OCI-LY1 (cell line): Measurements from ENCODE around the gene TNFRSF14.

Source experiments
- H2AFZ ChIP-seq: fragments of 200-600 bp; sonication (generic), shearing (Covaris generic); 2 replicates; pipeline ENCODE4 v1.6.0; 2014; ENCODE audit warnings: antibody characterized with exemption, mild to moderate bottlenecking, low read length
- H3F3A ChIP-seq: fragments of 200-600 bp; sonication (generic), shearing (Covaris generic); 2 replicates; pipeline ENCODE4 v1.6.0; 2014; ENCODE audit warnings: mild to moderate bottlenecking, antibody characterized with exemption, low read length, moderate library complexity; ENCODE audit not compliant: insufficient read depth
- H3K27ac ChIP-seq: fragments of 200-600 bp; sonication (generic); 2 replicates; pipeline ENCODE4 v1.5.1; 2014; ENCODE audit warnings: low read length, mixed run types, mild to moderate bottlenecking, low read depth; ENCODE audit not compliant: poor library complexity, severe bottlenecking
- H3K27me3 ChIP-seq: fragments of 200-600 bp; sonication (generic); 2 replicates; pipeline ENCODE4 v1.6.0; 2014; ENCODE audit warnings: antibody characterized with exemption, mild to moderate bottlenecking, low read length, moderate library complexity; ENCODE audit not compliant: insufficient read depth
- H3K36me3 ChIP-seq: fragments of 200-600 bp; sonication (generic); 2 replicates; pipeline ENCODE4 v1.6.1; 2014; ENCODE audit warnings: mild to moderate bottlenecking, antibody characterized with exemption, low read length, moderate library complexity, mixed read lengths; ENCODE audit not compliant: insufficient read depth
- H3K4me1 ChIP-seq: fragments of 200-600 bp; sonication (generic); 2 replicates; pipeline ENCODE4 v1.5.1; 2014; ENCODE audit warnings: mild to moderate bottlenecking, low read length, moderate library complexity; ENCODE audit not compliant: insufficient read depth, severe bottlenecking
- H3K4me2 ChIP-seq: fragments of 200-600 bp; sonication (generic), shearing (Covaris generic); 2 replicates; pipeline ENCODE4 v1.6.1; 2014; ENCODE audit warnings: low read length
- H3K4me3 ChIP-seq: fragments of 200-600 bp; sonication (generic); 2 replicates; pipeline ENCODE4 v1.5.1; 2014; ENCODE audit warnings: low read length, low read depth, mild to moderate bottlenecking, mixed read lengths; ENCODE audit not compliant: poor library complexity, severe bottlenecking
- H3K79me2 ChIP-seq: fragments of 200-600 bp; shearing (Covaris generic); 2 replicates; pipeline ENCODE4 v1.6.1; 2016; ENCODE audit warnings: mixed run types, low read length, mixed read lengths; ENCODE audit not compliant: insufficient read depth
- H3K9ac ChIP-seq: fragments of 200-600 bp; sonication (generic), shearing (Covaris generic); 2 replicates; pipeline ENCODE4 v1.6.1; 2014; ENCODE audit warnings: mild to moderate bottlenecking, low read length, mixed read lengths
- H3K9me2 ChIP-seq: fragments of 200-600 bp; sonication (generic), shearing (Covaris generic); 2 replicates; pipeline ENCODE4 v1.6.1; 2014; ENCODE audit warnings: low read depth, mild to moderate bottlenecking, low read length, mixed read lengths
- H3K9me3 ChIP-seq: fragments of 200-600 bp; shearing (Covaris generic); 2 replicates; pipeline ENCODE4 v1.6.1; 2014; ENCODE audit warnings: low read length, mixed read lengths
- H4K20me1 ChIP-seq: fragments of 200-600 bp; sonication (generic), shearing (Covaris generic); 2 replicates; pipeline ENCODE4 v1.6.0; 2016; ENCODE audit warnings: mild to moderate bottlenecking, low read length; ENCODE audit not compliant: insufficient read depth
- CTCF ChIP-seq: fragments of 200-600 bp; sonication (generic), shearing (Covaris generic); IDR thresholded peaks from 2 replicates; pipeline ENCODE4 v1.5.1; 2017; ENCODE audit warnings: mild to moderate bottlenecking, antibody characterized with exemption, low read length, moderate library complexity, mixed read lengths
- EZH2 ChIP-seq: fragments of 200-600 bp; sonication (generic), shearing (Covaris generic); IDR thresholded peaks from 2 replicates; pipeline ENCODE4 v1.8.0; 2017; ENCODE audit warnings: borderline replicate concordance, mixed run types, mild to moderate bottlenecking, antibody characterized with exemption, low read length, moderate library complexity, mixed read lengths

TNFRSF14 gene

GRCh38 chr1:2528611-2528965 is 27.6 kb upstream of the TNFRSF14 start:
- H3K27me3 ChIP-seq, result 0 out of 2 replicates have a peak, but pooled peaks cover 9% of the 10 kb centered on the region
- TF ChIP-seq EZH2, result no peak
- no peak for TF ChIP-seq CTCF
- peaks cover 22% of the 10 kb centered on the region for H3K79me2 ChIP-seq
- H3K4me2 ChIP-seq, result no peak overlapping the region
- no peaks in the 10 kb centered on the region for H3K9me2 ChIP-seq
- peaks cover 26% of the 10 kb centered on the region for H3K4me1 ChIP-seq
- no peak overlapping the region for H3K4me3 ChIP-seq
- no peak overlapping the region for H3K27ac ChIP-seq
- no peak overlapping the region for H3K9ac ChIP-seq
- no peaks in the 10 kb centered on the region for H3F3A ChIP-seq
- no peak overlapping the region for H2AFZ ChIP-seq
- no peaks in the 10 kb centered on the region for H3K36me3 ChIP-seq
- H3K9me3 ChIP-seq, result no peaks in the 10 kb centered on the region
- H4K20me1 ChIP-seq, result no peaks in the 10 kb centered on the region

GRCh38 chr1:2528966-2529783 is 27.0 kb upstream of the TNFRSF14 start:
- Histone ChIP-seq H3K27me3 (0 out of 2 replicates have a peak, but pooled peaks cover 12% of the 10 kb centered on the region), H3K4me2 (no peak overlapping the region), H3K4me1 (peaks cover 20% of the 10 kb centered on the region), H3F3A (no peaks in the 10 kb centered on the region), H2AFZ (no peak overlapping the region), H3K9me2 (no peaks in the 10 kb centered on the region), H3K36me3 (no peaks in the 10 kb centered on the region), H4K20me1 (no peaks in the 10 kb centered on the region), H3K27ac (no peak overlapping the region), H3K4me3 (no peak overlapping the region), H3K9ac (no peak overlapping the region), H3K79me2 (peaks cover 16% of the 10 kb centered on the region), H3K9me3 (no peaks in the 10 kb centered on the region)
- TF ChIP-seq CTCF, result no peak
- TF ChIP-seq EZH2, result no peak

- no peak within 1 kb of the TSS for H3K27ac ChIP-seq
- H3K4me1 ChIP-seq, result peaks cover 12% of the 10 kb centered on the region
- 0 out of 2 replicates have a peak, but pooled peaks cover 17% of the 10 kb centered on the region for H3K27me3 ChIP-seq
- H3K9ac ChIP-seq, result no peak within 1 kb of the TSS
- H3F3A ChIP-seq, result no peaks in the 10 kb centered on the region
- no peaks in the 10 kb centered on the region for H4K20me1 ChIP-seq
- no peak within 1 kb of the TSS for H2AFZ ChIP-seq
- H3K9me2 ChIP-seq, result no peaks in the 10 kb centered on the region
- TF ChIP-seq CTCF, result no peak
- TF ChIP-seq EZH2, result no peak
- no peak within 1 kb of the TSS for H3K4me2 ChIP-seq
- no peaks in the 10 kb centered on the region for H3K36me3 ChIP-seq
- no peak within 1 kb of the TSS for H3K4me3 ChIP-seq
- peaks cover 9% of the 10 kb centered on the region for H3K79me2 ChIP-seq
- H3K9me3 ChIP-seq, result no peaks in the 10 kb centered on the region
Measured at GRCh38 chr1:2529784-2530512, 26.2 kb upstream of the TNFRSF14 start, which contains the start of gene HES5. Gene HES5 (minus strand): TSS chr1:2530263. CDS start chr1:2530164, 99 bp downstream.
